Tibial artery (tissue), 4 donors: ENCODE results near the gene TEX9.

Experiments
- DNase-seq, 2 donors: peaks; one replicate each; pipeline ENCODE4 v3.0.0-alpha.2; 2019
- H3K27ac ChIP-seq, 2 donors: fragments of 200-600 bp; sonication (generic) in 1 of 2; 1 replicate in 1 of 2; 2 replicates in 1 of 2; pipeline ENCODE4 v1.5.1; 2018 to 2019; ENCODE audit warnings: mild to moderate bottlenecking in 1 of 2
- H3K27me3 ChIP-seq, 2 donors: fragments of 200-600 bp; sonication (generic) in 1 of 2; one replicate each; pipeline versions ENCODE4 v1.5.1 to v1.6.0; 2016 to 2019
- H3K36me3 ChIP-seq, 3 donors: fragments of 200-600 bp; sonication (generic) in 2 of 3; one replicate each; pipeline ENCODE4 v1.5.1; 2016 to 2019; ENCODE audit warnings: mild to moderate bottlenecking in 2 of 3
- H3K4me1 ChIP-seq, 4 donors: fragments of 200-600 bp; sonication (generic) in 2 of 4; 1 replicate in 3 of 4; 2 replicates in 1 of 4; pipeline ENCODE4 v1.5.1; 2016 to 2019
- H3K4me3 ChIP-seq, 2 donors: fragments of 200-600 bp; sonication (generic) in 1 of 2; 1 replicate in 1 of 2; 2 replicates in 1 of 2; pipeline ENCODE4 v1.5.1; 2018 to 2019; ENCODE audit warnings: mild to moderate bottlenecking in 2 of 2
- H3K9me3 ChIP-seq, 3 donors: fragments of 200-600 bp; sonication (generic) in 1 of 3; one replicate each; pipeline ENCODE4 v1.5.1; 2016 to 2019
- intact Hi-C: fragments of 100-400 bp; cut with DNase I; formaldehyde crosslinking; loops from one replicate; pipeline ENCODE4 v1.15.0; 2023; ENCODE audit warnings: low total_unique reads
- TF ChIP-seq, protein P1 (sequence below), 2 experiments: fragments of 200-600 bp in 1 of 2; fragments of 450-650 bp in 1 of 2; IDR thresholded peaks; one replicate each; pipeline ENCODE4 v1.5.1; 2017 to 2019; ENCODE audit warnings: antibody characterized with exemption in 2 of 2, mild to moderate bottlenecking in 1 of 2, moderate library complexity in 1 of 2

The TEX9 gene

DNA sequence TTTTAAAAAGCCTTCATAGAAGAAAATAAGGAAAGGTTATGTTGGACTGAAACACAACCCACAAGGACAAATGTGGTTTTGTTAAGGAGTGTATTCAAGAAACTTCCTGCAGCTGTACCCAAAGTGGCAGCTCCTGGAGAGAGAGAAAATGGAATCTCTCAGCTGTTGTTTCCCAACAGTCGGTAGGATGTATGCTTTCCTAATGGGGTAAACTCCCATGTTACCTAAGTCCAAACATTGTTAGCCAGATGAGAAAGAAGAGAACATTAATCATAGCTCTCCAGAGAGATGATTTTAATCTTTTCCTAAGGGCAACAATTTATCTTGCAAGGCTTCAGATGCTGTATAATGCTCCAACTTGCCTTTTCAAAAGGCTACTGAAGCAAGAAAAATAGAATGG, 22.6 kb upstream of the TEX9 start:
- Histone ChIP-seq H3K27ac (no peak overlapping the region), H3K9me3 (no peaks in the 10 kb centered on the region), H3K36me3 (no peaks in the 10 kb centered on the region), H3K4me1 (no peaks in the 10 kb centered on the region), H3K27me3 (no peaks in the 10 kb centered on the region), H3K4me3 (no peak overlapping the region)
- intact Hi-C loops, result no loop called here
- TF ChIP-seq, protein P1, sequence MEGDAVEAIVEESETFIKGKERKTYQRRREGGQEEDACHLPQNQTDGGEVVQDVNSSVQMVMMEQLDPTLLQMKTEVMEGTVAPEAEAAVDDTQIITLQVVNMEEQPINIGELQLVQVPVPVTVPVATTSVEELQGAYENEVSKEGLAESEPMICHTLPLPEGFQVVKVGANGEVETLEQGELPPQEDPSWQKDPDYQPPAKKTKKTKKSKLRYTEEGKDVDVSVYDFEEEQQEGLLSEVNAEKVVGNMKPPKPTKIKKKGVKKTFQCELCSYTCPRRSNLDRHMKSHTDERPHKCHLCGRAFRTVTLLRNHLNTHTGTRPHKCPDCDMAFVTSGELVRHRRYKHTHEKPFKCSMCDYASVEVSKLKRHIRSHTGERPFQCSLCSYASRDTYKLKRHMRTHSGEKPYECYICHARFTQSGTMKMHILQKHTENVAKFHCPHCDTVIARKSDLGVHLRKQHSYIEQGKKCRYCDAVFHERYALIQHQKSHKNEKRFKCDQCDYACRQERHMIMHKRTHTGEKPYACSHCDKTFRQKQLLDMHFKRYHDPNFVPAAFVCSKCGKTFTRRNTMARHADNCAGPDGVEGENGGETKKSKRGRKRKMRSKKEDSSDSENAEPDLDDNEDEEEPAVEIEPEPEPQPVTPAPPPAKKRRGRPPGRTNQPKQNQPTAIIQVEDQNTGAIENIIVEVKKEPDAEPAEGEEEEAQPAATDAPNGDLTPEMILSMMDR (IDR thresholded peaks at IDR 0.05), result no peak
- no peak for DNase-seq

GRCh38 chr15:56343879-56344278, 21.3 kb upstream of the TEX9 start:
- Histone ChIP-seq H3K4me3 (no peak overlapping the region), H3K4me1 (no peaks in the 10 kb centered on the region), H3K27me3 (no peaks in the 10 kb centered on the region), H3K36me3 (no peaks in the 10 kb centered on the region), H3K9me3 (no peaks in the 10 kb centered on the region), H3K27ac (no peak overlapping the region)
- intact Hi-C loops, result no loop called here
- TF ChIP-seq, protein P1 (IDR thresholded peaks at IDR 0.05), result no peak
- no peak for DNase-seq

GRCh38 chr15:56344336-56344735, 20.9 kb upstream of the TEX9 start:
- H3K27me3 ChIP-seq, result no peaks in the 10 kb centered on the region
- DNase-seq, result no peak
- H3K27ac ChIP-seq, result no peak overlapping the region
- H3K4me1 ChIP-seq, result no peaks in the 10 kb centered on the region
- H3K4me3 ChIP-seq, result no peak overlapping the region
- TF ChIP-seq, protein P1 (IDR thresholded peaks at IDR 0.05), result no peak
- no peaks in the 10 kb centered on the region for H3K36me3 ChIP-seq
- no peaks in the 10 kb centered on the region for H3K9me3 ChIP-seq
- intact Hi-C loops, result no loop called here

DNA sequence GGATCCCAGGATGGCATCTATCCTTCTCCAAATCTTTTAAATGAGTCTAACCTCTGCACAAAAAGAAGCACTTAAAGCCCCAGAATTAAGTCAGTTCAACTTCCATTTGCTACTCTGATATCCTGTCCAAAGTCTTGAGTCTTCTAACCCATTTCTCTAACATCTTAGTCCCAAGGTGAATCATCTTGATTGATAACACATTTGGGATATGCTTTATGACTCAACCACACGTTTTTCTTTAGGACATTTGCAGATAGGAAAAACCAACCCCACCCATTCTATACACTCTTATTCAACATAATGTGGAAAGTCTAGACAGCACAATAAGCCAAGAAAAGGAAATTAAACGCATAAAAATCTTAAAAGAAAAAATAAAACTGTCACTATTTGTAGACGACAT, 18.8 kb upstream of the TEX9 start:
- no peak overlapping the region for H3K27ac ChIP-seq
- H3K4me3 ChIP-seq, result no peak overlapping the region
- intact Hi-C loops, result no loop called here
- no peaks in the 10 kb centered on the region for H3K36me3 ChIP-seq
- TF ChIP-seq, protein P1 (IDR thresholded peaks at IDR 0.05), result no peak
- H3K4me1 ChIP-seq, result no peaks in the 10 kb centered on the region
- no peak for DNase-seq
- no peaks in the 10 kb centered on the region for H3K27me3 ChIP-seq
- H3K9me3 ChIP-seq, result no peaks in the 10 kb centered on the region

DNA sequence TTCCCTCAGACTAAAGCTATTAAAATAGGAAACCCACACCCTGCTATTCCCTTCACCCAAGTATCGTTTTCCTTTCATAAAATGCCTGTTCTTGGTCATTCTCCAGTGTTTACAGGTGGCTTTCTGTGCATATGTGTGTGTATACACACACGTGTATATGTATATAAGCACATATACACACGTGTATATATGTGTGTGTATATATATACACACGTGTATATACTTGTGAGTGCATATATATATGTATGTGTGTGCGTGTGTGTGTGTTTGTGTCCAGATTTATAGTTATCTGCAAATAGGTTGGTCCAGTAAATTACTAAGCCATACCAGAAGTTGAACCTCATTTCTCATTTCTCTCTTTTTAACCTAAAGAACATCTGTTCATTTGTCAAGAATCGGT, 15.7 kb upstream of the TEX9 start:
- TF ChIP-seq, protein P1 (IDR thresholded peaks at IDR 0.05), result no peak
- DNase-seq, result no peak
- intact Hi-C loops, result no loop called here
- H3K27ac ChIP-seq, result no peak overlapping the region
- H3K4me3 ChIP-seq, result no peak overlapping the region
- H3K4me1 ChIP-seq, result no peaks in the 10 kb centered on the region
- no peaks in the 10 kb centered on the region for H3K9me3 ChIP-seq
- no peaks in the 10 kb centered on the region for H3K36me3 ChIP-seq
- H3K27me3 ChIP-seq, result no peaks in the 10 kb centered on the region

GRCh38 chr15:56351353-56351752, 13.9 kb upstream of the TEX9 start:
- H3K4me3 ChIP-seq, result no peak overlapping the region
- no peaks in the 10 kb centered on the region for H3K9me3 ChIP-seq
- no peak overlapping the region for H3K27ac ChIP-seq
- H3K36me3 ChIP-seq, result no peaks in the 10 kb centered on the region
- no peak for DNase-seq
- TF ChIP-seq, protein P1 (IDR thresholded peaks at IDR 0.05), result no peak
- H3K27me3 ChIP-seq, result no peaks in the 10 kb centered on the region
- intact Hi-C loops, result no loop called here
- no peaks in the 10 kb centered on the region for H3K4me1 ChIP-seq
